HG03575 (cell line): ENCODE results near the gene BAD.
A peak's percentile ranks its signal among the peaks of the same experiment; 100 is the strongest.
"Not testable (repeated sequence)": the region's sequence is repeated elsewhere in the genome, so short reads cannot be mapped to it uniquely, and the experiment has no call there.

Experiments
- ATAC-seq: cut with Tn5 transposase; IDR thresholded peaks from one replicate; pipeline ENCODE4 v1.9.1; 2021; ENCODE audit not compliant: unreplicated experiment, insufficient number of reproducible peaks, low FRiP score; ENCODE audit errors: extremely low read depth

BAD gene

DNA sequence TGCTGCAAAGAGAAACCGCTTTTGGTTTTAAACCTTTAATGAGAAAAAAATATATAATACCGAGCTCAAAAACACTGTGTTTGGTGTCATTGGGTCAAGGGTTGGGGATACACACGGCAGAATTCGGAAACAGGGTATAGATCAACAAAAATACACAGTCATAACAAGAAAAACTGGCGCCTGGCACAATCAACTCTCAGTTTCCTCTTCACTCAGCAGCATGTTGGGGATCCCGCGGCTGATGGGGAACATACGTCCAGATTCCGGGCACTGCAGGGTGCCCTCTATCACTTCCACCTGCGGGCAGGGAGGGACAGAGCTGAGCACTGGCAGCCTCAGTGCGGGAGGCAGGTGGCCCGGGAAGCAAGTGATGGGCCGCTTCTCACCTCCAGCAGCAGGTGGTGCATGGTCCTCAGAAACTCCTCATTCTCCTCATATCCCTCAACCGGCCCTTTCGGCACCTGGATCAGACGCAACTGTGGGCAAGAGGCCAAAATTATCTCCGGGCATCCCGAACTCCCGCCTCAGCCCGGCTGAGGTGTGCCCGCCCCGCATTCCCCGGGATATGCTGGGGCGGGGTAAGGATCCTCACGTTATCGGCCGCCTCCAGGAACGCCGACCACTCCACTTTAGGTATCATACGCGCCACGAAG lies 32.3 kb upstream of the BAD start:
- ATAC-seq: no peak

DNA sequence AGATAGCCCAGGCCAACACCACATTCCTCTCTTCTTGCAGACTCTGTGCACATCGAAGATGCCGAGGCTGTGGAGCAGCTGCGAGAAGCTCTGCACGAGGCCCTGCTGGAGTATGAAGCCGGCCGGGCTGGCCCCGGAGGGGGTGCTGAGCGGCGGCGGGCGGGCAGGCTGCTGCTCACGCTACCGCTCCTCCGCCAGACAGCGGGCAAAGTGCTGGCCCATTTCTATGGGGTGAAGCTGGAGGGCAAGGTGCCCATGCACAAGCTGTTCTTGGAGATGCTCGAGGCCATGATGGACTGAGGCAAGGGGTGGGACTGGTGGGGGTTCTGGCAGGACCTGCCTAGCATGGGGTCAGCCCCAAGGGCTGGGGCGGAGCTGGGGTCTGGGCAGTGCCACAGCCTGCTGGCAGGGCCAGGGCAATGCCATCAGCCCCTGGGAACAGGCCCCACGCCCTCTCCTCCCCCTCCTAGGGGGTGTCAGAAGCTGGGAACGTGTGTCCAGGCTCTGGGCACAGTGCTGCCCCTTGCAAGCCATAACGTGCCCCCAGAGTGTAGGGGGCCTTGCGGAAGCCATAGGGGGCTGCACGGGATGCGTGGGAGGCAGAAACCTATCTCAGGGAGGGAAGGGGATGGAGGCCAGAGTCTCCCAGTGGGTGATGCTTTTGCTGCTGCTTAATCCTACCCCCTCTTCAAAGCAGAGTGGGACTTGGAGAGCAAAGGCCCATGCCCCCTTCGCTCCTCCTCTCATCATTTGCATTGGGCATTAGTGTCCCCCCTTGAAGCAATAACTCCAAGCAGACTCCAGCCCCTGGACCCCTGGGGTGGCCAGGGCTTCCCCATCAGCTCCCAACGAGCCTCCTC lies 31.4 kb upstream of the BAD start:
- ATAC-seq: not testable (repeated sequence)

DNA sequence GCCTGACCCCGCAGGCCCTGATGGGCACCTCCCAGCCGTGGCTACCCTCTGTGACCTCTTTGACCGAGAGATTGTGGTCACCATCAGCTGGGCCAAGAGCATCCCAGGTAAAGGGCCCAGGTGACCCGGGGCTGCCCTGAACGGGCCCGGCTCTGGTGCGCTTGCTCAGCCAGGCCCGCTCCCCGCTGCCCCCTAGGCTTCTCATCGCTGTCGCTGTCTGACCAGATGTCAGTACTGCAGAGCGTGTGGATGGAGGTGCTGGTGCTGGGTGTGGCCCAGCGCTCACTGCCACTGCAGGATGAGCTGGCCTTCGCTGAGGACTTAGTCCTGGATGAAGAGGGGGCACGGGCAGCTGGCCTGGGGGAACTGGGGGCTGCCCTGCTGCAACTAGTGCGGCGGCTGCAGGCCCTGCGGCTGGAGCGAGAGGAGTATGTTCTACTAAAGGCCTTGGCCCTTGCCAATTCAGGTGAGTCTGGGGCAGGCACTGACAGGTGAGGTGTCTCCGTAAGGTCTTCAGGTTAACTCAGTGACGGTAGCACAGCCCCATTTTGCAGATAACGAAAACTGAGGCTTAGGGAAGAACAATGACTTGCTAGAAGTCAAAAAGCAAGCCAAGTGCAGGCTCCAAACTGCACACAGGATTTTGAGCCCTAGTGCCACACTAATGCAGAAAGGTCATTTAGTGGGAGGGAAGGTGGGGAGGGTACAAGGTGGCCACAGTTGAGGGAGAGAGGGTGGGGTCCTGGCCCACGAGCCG lies 30.5 kb upstream of the BAD start:
- ATAC-seq: no peak

DNA sequence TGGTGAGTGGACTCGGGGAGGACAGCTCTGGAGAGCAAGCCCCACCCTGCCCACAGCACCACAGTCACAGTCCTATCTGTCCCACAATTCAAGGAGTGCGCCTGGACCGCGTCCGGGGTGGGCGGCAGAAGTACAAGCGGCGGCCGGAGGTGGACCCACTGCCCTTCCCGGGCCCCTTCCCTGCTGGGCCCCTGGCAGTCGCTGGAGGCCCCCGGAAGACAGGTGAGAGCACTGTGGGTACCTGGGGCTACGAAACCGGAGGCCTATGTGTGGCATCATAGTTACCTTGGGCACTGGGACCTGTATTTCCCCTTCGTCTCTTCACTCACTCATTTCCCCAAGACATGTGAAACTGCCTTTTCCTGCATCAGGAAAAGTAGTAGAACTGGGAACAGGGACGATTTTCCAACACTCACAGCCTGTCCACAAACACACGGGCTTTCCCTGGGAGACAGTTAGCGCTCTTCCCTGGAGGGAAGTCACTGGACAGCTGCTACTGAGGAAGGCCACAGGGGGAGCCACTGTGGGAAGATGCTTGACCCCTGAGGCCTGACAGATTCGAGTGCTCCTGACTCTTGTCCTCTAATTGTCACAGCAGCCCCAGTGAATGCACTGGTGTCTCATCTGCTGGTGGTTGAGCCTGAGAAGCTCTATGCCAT lies 29.8 kb upstream of the BAD start:
- no peak for ATAC-seq

DNA sequence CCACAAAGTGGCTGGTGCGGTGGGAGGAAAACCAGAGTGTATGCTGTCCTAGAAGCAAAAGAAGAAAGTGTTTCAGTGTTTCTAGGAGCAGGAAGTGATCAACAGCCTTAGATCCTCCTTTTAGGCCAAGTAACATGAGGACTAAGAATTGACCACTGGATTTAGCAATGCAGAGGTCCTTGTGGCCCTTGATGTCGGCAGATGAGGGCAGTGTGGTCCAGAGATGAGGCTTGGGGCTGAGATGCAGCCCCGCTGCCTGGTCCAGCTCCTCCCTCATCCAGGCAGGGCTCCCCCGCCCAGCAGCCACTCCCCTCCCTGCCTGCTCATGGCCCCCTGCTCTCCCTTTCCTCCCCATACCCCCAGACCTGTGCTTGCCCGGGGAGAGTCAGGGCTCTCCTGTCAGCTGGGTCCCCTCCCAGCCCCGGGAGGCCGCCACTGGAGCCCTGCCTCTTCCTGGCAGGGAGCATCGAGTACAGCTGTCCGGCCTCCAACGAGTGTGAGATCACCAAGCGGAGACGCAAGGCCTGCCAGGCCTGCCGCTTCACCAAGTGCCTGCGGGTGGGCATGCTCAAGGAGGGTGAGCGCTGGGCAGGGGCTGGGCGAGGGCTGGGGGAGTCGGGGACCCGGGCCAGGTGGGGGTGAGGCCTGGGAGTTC lies 29.2 kb upstream of the BAD start:
- ATAC-seq: no peak

DNA sequence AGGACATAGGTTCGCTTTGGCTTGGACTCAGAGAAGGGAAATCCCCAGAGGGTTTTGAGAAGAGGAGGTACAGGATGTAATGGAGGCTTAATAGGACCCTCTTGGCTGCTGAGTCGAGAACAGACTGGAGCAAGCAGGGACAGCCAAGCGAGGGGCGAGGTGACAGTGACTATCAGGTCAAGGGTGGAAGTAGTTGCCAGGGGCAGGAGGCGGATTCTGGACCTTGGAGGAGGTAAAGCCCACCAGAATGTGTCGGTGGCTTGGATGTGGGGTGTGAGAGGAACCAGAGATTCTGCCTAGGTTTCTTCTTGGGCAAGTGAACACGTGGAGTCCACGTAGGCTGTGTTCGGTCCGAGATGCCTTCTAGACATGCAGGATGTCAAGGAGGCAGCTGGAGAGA lies 28.5 kb upstream of the BAD start:
- no peak for ATAC-seq

DNA sequence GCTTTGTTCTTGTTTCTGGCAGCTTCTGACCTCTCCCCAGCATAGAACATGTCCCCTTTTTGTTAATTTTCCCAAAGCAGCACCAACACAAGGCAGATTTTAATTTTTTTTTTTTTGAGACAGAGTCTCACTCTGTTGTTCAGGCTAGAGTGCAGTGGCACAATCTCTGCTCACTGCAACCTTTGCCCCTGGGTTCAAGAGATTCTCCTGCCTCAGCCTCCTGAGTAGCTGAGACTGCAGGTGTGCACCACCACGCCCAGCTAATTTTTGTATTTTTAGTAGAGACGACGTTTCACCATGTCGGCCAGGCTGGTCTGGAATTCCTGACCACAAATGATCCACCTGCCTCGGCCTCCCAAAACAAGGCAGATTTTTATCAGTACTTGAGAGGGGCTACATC lies 23.3 kb upstream of the BAD start:
- not testable (repeated sequence) for ATAC-seq

DNA sequence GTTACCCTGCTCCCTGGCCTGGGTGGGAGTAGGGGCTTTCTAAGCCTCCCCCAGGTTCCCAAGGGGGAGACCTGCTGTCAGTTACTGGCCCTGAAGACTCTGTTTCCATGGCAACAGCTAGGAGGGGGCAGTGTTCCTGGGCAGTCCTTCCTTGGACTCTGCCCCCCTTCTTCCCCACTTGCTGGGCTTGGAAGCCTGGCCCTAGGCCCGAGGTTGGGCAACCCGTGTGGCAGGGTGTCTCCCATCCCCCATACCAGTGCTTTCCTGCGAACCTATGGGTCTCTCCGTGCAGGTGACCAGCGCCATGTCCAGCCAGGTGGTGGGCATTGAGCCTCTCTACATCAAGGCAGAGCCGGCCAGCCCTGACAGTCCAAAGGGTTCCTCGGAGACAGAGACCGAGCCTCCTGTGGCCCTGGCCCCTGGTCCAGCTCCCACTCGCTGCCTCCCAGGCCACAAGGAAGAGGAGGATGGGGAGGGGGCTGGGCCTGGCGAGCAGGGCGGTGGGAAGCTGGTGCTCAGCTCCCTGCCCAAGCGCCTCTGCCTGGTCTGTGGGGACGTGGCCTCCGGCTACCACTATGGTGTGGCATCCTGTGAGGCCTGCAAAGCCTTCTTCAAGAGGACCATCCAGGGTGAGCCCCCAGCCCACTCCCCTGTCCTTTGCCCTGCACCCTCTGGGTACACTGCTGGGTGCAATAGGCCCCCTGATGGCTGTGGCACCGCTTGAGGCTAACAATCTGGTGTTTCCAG lies 22.6 kb upstream of the BAD start:
- no peak for ATAC-seq

DNA sequence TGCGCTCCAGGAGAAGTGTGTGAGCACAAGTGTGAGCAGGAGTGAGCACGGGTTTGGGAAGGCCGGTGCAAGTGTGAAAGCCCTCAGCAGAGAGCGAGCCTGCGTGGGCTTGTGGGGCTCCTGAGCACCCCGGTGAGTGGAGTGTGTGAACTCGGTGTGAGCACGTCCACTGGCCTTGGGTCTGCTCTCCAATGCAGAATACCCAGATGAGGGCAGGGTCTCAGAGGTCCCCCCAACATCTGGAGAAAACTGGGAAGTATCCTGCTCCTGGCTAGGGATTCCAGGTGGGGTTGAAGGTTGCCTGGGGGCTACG lies 22.1 kb upstream of the BAD start:
- no peak for ATAC-seq

DNA sequence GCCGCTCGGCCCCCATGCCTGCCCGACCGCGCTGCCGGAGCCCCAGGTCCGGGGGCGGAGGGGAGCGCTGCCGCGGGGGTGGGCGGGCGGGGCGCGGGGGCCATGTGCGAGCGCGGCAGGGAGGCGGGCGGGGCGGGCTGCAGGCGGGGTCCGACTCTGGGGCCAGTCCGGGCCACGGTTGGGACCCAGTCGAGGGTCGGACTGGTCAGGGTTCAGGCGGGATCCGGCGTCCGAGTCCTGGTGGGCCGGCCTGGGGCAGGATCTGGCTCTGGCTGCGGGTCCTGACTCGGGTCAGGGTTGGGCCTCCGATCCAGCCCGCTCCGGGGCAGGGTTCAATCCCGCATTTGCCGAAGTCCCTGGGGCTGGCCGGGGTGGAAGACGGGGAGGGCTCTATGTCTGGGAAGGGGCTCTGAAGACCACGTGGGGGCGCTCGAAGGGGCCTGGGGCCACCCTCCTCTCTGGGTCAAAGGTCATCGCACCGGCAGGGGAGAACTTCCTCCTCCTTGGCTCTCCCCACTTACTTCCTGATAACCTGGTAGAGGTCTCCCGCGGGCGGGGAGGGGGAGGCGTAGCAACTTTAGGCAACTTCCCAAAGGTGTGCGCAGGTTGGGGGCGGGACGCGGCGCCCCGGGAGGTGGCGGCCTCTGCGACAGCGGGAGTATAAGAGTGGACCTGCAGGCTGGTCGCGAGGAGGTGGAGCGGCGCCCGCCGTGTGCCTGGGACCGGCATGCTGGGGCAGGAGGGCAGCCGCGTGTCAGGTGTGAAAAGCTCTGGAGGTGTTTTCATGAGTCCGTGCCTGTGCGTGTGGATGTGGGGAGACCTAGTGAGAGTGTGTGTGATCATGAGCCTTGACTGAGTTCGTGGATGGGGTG lies 21.5 kb upstream of the BAD start:
- no peak for ATAC-seq

DNA sequence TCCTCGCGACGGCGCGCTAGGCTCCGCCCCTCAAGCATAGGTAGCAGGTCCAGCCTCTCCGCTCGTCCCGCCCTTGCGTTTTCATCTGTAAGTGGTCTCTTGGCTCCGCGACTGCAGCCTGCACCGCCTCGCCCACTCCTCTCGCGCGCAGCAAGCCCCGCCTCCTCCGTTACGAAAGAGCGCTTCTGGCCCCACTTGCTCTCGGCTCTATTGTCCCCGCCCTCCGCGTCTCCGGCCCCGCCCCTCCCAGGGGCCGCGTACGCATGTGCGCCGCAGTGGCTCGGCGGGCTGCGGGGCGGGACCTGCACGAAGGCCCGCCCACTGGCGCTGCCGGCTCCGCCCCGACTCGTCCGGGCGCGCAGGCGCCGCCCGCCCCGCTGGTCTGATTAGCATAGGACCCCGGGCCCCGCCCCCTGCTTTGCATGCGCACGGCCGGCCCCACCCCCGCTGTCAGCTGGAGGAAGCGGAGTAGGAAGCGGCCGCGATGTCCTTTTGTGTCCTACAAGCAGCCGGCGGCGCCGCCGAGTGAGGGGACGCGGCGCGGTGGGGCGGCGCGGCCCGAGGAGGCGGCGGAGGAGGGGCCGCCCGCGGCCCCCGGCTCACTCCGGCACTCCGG lies 20.7 kb upstream of the BAD start, which contains the start of gene ESRRA:
TSS of gene ESRRA (plus strand) at position 450 of the 616 bp plus-strand sequence. CDS start 1,656 bp downstream, outside the sequence.
- ATAC-seq: peak; percentile 32

DNA sequence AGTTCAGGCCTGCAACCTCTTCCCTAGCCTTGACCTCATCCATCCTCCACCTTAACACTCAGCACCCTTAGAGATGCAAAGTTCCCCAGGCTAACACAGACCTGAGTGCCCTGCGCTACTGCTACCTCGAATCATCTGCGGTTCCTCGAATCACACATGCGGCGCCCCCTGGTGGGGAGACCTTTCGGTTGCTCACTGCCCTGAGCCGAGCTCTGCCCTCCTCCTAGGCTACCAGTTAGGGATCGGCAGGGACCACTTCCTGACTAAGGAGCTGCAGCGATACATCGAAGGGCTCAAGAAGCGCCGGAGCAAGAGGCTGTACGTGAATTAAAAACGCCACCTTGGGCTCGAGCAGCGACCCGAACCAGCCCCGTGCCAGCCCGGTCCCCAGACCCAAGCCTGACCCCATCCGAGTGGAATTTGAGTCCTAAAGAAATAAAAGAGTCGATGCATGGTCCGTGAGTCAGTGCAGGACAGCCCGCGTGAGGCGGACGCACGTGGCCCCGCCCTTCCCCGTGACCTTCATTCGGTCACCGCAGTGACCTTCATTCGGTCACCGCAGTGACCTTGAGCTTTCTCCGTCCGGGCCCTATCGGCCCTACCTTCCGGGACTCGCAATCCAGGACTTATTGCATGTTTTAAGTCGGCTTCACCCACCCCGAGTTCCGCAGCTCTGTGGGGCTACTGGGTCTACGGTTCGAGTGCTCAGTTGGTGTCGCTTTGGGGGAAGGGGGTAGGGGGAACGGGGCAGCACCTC lies 20.0 kb upstream of the BAD start:
- ATAC-seq: no peak

DNA sequence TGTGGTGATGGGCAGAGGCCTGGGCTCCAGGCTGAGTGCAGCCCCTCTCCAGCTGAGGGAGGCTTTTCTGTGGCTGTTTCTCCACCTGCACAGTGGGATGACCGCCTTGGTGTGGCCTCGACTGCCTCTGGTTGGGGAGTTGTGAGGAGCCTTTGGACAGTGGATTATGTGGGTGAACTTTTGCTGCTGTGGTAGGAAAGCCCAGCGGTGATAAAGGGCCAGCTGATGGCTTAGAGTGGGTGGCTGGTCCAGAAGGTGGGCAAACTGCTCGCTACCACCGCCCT lies 19.5 kb upstream of the BAD start:
- no peak for ATAC-seq

DNA sequence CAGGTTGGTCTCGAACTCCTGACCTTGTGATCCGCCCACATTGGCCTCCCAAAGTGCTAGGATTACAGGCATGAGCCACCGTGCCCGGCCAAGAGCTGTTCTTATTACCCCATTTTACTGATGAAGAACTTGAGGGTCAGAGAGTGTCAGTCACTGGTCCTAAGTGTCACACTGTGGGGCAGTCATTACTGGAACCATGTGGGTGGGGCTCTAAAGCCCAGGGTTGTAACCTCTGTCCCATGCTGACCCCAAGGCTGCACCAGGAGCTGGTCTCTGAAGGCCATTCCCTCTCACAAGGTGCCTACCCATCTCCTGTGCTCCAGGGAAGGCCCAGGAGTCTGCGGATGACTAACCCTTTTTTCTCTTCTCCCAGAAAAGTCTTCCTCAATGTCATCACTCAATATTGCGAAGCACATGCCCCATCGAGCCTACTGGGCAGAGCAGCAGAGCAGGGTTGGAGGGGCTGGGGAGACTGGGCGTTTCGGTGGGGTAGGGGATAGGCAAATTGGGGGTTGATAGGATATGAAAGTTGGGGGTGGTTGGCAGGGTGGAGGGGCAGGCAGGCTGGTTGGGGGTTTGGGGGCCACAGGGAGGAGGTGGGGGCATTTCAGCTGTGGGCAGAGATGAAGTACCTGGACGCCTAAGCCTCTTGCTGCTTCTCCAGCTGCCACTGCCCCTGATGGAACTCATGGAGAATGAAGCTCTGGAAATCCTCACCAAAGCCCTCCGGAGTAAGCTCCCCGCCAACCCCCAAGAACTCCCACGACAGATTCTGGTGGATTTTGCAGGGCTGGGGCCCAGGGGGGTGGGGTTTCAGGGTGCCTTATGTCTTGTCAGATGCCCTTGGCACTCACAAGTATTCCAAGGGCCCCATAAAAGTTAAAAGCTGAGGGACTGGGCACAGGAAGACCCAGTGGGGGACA lies 18.9 kb upstream of the BAD start:
- ATAC-seq: no peak

DNA sequence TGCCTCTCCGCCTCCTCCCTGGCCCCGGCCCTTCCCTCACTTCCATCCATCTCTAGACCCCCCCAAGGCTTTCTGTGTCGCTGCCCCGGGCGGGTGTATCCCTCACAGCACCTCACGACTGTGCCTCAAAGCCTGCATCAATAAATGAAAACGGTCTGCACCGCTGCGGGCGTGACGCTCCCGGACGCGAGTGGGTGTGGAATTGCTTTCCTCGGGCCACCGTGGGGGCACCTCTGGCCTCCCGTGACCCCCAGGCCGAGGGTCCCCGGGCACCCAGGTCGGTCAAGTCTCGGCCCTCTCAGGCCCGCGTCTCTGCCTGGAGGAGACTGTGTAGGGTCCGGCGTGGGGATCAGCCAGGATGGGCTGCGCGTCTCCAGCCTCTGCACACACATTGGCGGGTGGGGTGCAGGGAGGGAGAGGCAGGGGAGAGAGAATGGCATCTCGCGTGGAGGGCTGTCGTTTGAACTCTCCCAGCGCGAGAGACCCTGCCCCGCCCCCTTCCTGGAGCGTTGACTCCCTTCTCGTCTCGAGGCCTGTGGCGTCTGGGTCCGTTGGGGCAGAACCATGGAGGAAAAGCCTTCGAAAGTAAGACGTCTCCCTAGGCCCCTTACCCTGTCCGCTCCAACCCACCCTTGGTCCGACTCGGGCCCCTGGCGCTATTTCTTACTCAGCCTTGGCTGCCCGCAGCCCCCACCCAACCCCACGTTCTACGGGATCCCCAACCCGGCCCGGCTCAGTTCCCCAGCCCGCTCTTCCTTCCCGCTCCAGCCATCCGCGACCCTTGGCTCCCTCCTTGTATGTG lies 15.6 kb upstream of the BAD start, which contains the start of gene CATSPERZ:
TSS of gene CATSPERZ (plus strand) at position 512 of the 802 bp plus-strand sequence. CDS start at position 565, 53 bp downstream.
- no peak for ATAC-seq
